ENCODE measurements around the gene TM4SF1.
"Not testable (repeated sequence)": the region's sequence is repeated elsewhere in the genome, so short reads cannot be mapped to it uniquely, and the experiment has no call there.

Gene TM4SF1

GRCh38 chr3:149337486-149337885, 40.0 kb downstream of the TM4SF1 start:
- not testable (repeated sequence) for DNase-seq

- DNase-seq, result no peak
Observed at GRCh38 chr3:149336925-149337324, 40.5 kb downstream of the TM4SF1 start.

GRCh38 chr3:149333176-149333859, 44.1 kb downstream of the TM4SF1 start, which contains the start of gene TM4SF18:
Gene TM4SF18, minus strand, starts transcription at chr3:149333636. Its CDS starts 254 bp downstream, at chr3:149333382.
- no peak for DNase-seq

GRCh38 chr3:149332771-149333170, 44.7 kb downstream of the TM4SF1 start:
- peak; percentile 53 for DNase-seq

GRCh38 chr3:149332227-149332765, 45.2 kb downstream of the TM4SF1 start:
- DNase-seq, result no peak

GRCh38 chr3:149331396-149331795, 46.1 kb downstream of the TM4SF1 start:
- DNase-seq, result no peak

GRCh38 chr3:149330609-149331331, 46.7 kb downstream of the TM4SF1 start:
- peak; percentile 11 for DNase-seq

GRCh38 chr3:149327156-149327555, 50.3 kb downstream of the TM4SF1 start:
- DNase-seq, result no peak

GRCh38 chr3:149325581-149325980, 51.9 kb downstream of the TM4SF1 start:
- DNase-seq, result no peak

GRCh38 chr3:149324332-149324731, 53.1 kb downstream of the TM4SF1 start:
- DNase-seq, result no peak

- DNase-seq, result no peak
Observed at GRCh38 chr3:149321640-149322039, 55.8 kb downstream of the TM4SF1 start.

GRCh38 chr3:149321136-149321535, 56.3 kb downstream of the TM4SF1 start:
- no peak for DNase-seq

GRCh38 chr3:149319750-149320149, 57.7 kb downstream of the TM4SF1 start:
- DNase-seq, result no peak

All from eye (tissue), 1 donor.